HFFc6 (cell line): Measurements from ENCODE around the gene CHAC1. TPM values are rescaled to one million over a fixed set of nuclear protein-coding genes. Genes with fewer than 3 reads are reported as not detected.
"Not testable (repeated sequence)": the region's sequence is repeated elsewhere in the genome, so short reads cannot be mapped to it uniquely, and the experiment has no call there.

Experiments
- DNase-seq: peaks from one replicate; pipeline ENCODE4 v3.0.0-alpha.2; 2018
- H3K27ac Mint-ChIP-seq: 2 replicates; pipeline ENCODE4 v1.8.0; 2020; ENCODE audit warnings: mild to moderate bottlenecking, mixed read lengths
- H3K27me3 Mint-ChIP-seq: 2 replicates; pipeline ENCODE4 v1.8.0; 2021; ENCODE audit warnings: mild to moderate bottlenecking, moderate library complexity, mixed read lengths; ENCODE audit not compliant: insufficient read depth
- H3K36me3 Mint-ChIP-seq: 2 replicates; pipeline ENCODE4 v1.8.0; 2021; ENCODE audit warnings: low read depth, mixed read lengths
- H3K4me1 Mint-ChIP-seq: 2 replicates; pipeline ENCODE4 v1.8.0; 2020; ENCODE audit warnings: low read depth, mixed read lengths
- H3K4me3 Mint-ChIP-seq: 2 replicates; pipeline ENCODE4 v1.8.0; 2020; ENCODE audit warnings: mild to moderate bottlenecking, moderate library complexity, mixed read lengths
- H3K9me3 Mint-ChIP-seq: 2 replicates; pipeline ENCODE4 v1.8.0; 2020; ENCODE audit warnings: mild to moderate bottlenecking, mixed read lengths
- total RNA-seq, 6 experiments: library from RNA; stranded (reverse); fragmentation: NEBNext Ultra II Directional; extraction: Animal tissue kit (Norgen Biotek cat#: 25700); gene quantifications; 2 replicates in 1 of 6; 3 replicates in 5 of 6; pipeline ENCODE4 v1.2.3, GENCODE V29; 2021
- TF ChIP-seq, protein P1 (sequence below): fragments of 200-600 bp; sonication (generic); IDR thresholded peaks from 2 replicates; pipeline ENCODE4 v1.5.0; 2021; ENCODE audit warnings: antibody characterized with exemption, mild to moderate bottlenecking

The CHAC1 gene
- total RNA-seq, 6 experiments from 2014 or later, result 20.8 to 26.0 (median 24.2) TPM

DNA sequence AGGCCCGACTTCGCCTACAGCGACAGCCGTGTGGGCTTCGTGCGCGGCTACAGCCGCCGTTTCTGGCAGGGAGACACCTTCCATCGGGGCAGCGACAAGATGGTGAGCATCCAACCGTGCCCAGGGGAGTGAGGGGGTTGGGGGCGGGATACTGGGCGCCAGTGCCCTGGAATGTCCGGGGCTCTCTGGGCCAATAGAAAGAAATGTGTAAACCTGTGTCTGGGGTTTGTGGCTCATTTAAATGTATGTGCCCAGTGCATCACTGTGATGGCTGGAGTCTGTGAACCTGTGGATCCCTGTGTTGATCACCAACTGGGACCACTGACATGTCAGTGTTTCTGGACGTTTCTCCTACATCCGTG, 423 bp downstream of the CHAC1 start:
- H3K27ac Mint-ChIP-seq, result peak overlapping the region; percentile 83
- H3K27me3 Mint-ChIP-seq, result peaks cover 4% of the 10 kb centered on the region
- TF ChIP-seq, protein P1, sequence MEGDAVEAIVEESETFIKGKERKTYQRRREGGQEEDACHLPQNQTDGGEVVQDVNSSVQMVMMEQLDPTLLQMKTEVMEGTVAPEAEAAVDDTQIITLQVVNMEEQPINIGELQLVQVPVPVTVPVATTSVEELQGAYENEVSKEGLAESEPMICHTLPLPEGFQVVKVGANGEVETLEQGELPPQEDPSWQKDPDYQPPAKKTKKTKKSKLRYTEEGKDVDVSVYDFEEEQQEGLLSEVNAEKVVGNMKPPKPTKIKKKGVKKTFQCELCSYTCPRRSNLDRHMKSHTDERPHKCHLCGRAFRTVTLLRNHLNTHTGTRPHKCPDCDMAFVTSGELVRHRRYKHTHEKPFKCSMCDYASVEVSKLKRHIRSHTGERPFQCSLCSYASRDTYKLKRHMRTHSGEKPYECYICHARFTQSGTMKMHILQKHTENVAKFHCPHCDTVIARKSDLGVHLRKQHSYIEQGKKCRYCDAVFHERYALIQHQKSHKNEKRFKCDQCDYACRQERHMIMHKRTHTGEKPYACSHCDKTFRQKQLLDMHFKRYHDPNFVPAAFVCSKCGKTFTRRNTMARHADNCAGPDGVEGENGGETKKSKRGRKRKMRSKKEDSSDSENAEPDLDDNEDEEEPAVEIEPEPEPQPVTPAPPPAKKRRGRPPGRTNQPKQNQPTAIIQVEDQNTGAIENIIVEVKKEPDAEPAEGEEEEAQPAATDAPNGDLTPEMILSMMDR, result 0 out of 2 replicates have a peak, but pooled peaks have one; percentile 0
- H3K4me3 Mint-ChIP-seq, result peak overlapping the region; percentile 93
- DNase-seq, result no peak
- H3K9me3 Mint-ChIP-seq, result no peaks in the 10 kb centered on the region
- peaks cover 5% of the 10 kb centered on the region; the same call in 1 of the 2 replicates for H3K36me3 Mint-ChIP-seq
- peaks cover 36% of the 10 kb centered on the region for H3K4me1 Mint-ChIP-seq

GRCh38 chr15:40954158-40954848, 1.0 kb downstream of the CHAC1 start:
- H3K27me3 Mint-ChIP-seq, H3K9me3 Mint-ChIP-seq, DNase-seq, H3K36me3 Mint-ChIP-seq: not testable (repeated sequence)
- H3K4me3 Mint-ChIP-seq, result peak overlapping the region; percentile 93
- peak overlapping the region; percentile 83 for H3K27ac Mint-ChIP-seq
- H3K4me1 Mint-ChIP-seq, result peaks cover 36% of the 10 kb centered on the region

DNA sequence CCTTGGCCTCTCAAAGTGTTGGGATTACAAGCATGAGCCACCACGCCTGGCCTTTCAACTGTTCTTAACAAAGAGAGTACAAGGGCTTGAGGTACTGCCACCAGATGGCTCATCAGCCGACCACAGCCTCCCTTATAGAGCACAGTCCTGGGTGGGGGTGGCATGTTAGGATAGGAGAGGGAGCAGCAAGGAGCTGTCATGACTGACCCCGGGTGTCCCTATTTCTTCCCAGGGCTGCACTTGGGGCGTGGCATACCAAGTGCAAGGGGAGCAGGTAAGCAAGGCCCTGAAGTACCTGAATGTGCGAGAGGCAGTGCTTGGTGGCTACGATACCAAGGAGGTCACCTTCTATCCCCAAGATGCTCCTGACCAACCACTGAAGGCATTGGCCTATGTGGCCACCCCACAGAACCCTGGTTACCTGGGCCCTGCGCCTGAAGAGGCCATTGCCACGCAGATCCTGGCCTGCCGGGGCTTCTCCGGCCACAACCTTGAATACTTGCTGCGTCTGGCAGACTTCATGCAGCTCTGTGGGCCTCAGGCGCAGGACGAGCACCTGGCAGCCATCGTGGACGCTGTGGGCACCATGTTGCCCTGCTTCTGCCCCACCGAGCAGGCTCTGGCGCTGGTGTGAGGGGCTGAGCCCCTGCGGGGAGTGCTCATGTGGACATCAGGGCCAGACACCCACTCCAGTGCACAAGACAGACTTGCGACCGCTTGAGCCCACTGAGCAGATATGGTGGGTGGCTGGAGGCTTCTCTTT, 2.1 kb downstream of the CHAC1 start:
- Mint-ChIP-seq H3K27me3 (peaks cover 4% of the 10 kb centered on the region), H3K36me3 (peaks cover 5% of the 10 kb centered on the region; the same call in 1 of the 2 replicates), H3K4me3 (peak overlapping the region; percentile 93), H3K9me3 (no peaks in the 10 kb centered on the region), H3K27ac (no peak overlapping the region), H3K4me1 (peaks cover 37% of the 10 kb centered on the region)
- no peak for DNase-seq
- TF ChIP-seq, protein P1, result no peak

GRCh38 chr15:40955930-40956540, 2.8 kb downstream of the CHAC1 start:
- Mint-ChIP-seq H3K36me3 (peaks cover 5% of the 10 kb centered on the region; the same call in 1 of the 2 replicates), H3K27me3 (peaks cover 4% of the 10 kb centered on the region), H3K4me3 (peak overlapping the region; percentile 31; the same call in 1 of the 2 replicates), H3K9me3 (no peaks in the 10 kb centered on the region), H3K27ac (peak overlapping the region; percentile 4; the same call in 1 of the 2 replicates), H3K4me1 (peaks cover 45% of the 10 kb centered on the region)
- TF ChIP-seq, protein P1, result no peak
- DNase-seq, result peak; percentile 53

DNA sequence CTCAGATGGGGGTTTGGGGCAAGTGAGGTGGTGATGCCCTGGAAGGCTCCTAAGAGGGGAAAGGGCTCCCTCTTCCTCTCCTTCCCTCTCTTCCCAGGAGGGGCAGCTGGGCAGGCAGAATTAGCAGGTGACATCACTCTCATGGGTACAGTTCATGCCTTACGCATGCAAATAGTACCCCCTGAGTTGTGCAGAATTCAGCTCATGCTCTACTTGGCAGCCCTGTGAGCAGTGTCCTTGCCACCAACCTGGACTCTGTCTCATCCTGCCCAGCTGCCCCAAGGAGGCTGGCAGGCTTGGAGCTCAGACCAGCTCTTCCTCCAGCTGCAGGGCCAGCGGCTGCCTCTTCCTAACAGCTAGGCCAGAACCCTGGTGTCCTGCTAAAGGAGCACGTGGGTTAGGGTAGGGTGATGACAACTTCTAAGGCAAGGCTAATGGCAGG, 3.3 kb downstream of the CHAC1 start:
- H3K36me3 Mint-ChIP-seq, result peaks cover 5% of the 10 kb centered on the region; the same call in 1 of the 2 replicates
- no peaks in the 10 kb centered on the region for H3K9me3 Mint-ChIP-seq
- TF ChIP-seq, protein P1, result no peak
- H3K27ac Mint-ChIP-seq, result peak overlapping the region; percentile 4; the same call in 1 of the 2 replicates
- no peak for DNase-seq
- peak overlapping the region; percentile 31; the same call in 1 of the 2 replicates for H3K4me3 Mint-ChIP-seq
- H3K4me1 Mint-ChIP-seq, result peaks cover 45% of the 10 kb centered on the region
- peaks cover 4% of the 10 kb centered on the region for H3K27me3 Mint-ChIP-seq
